Stimulated activated CD8-positive, alpha-beta memory T cell treated with anti-CD3 and anti-CD28 coated beads, Interleukin-7, amount 100 ng/mL, for 1 hour (primary cell): ENCODE measurements around the gene VTN.
"Not testable (repeated sequence)": the region's sequence is repeated elsewhere in the genome, so short reads cannot be mapped to it uniquely, and the experiment has no call there.

ENCODE experiments used
- DNase-seq, 2 donors: peaks; one replicate each; pipeline ENCODE4 v3.0.0-alpha.2; 2020; ENCODE audit warnings: low read depth in 2 of 2

Gene VTN

DNA sequence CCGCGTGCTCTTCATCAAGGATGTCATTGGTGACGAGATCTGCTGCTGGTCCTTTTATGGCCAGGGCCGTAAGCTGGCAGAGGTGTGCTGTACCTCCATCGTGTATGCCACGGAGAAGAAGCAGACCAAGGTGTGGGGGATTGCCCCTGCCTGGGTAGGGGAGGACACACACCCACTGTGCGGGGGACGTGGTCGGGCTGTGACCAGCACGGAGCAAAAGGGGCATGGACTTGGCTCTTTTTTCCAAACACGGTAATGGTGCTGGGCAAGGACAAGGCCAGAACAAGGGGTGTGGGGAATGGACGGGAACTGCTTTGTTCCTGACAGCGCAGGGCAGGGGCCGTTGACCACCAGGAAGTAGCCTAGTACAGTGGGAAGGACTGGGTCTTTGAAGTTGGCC lies 27.8 kb downstream of the VTN start:
- DNase-seq, result no peak

DNA sequence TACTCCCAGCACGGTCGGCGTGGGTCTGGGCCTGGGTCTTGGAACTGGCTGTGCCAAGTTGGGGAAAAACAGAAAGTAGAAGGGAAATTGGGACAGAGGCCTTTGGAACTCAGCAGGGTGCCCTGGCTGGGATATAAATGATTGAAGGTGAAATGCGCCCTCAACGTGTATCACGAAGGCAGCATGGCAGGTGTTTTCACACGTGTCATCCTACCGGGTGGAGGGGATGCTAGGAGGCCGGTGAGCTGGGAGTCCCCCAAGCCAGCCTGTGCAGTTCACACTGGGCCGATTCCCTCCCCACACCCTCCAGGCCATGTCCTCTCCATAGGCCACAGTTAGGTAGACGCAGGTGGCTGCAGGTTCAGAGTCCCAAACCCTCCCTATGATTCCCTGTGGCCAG lies 28.6 kb downstream of the VTN start:
- no peak for DNase-seq

DNA sequence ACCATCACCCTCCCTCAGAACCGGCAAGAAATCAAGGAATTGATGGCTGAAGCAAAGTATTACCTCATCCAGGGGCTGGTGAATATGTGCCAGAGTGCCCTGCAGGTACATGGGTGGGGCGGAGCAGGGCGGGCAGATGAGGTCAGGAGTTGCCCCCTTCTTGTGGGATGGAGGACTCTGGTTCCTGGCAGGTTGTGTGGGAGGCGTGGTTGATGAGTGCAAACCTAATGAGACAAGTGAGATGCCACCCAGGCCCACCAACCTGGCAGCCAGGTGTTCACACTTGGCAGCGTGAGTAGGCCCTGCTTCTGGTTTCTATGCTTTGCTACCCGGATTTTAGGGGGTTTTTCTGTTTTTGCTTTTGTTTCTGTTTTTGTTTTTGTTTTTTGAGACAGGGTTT lies 29.7 kb downstream of the VTN start:
- DNase-seq, result no peak

DNA sequence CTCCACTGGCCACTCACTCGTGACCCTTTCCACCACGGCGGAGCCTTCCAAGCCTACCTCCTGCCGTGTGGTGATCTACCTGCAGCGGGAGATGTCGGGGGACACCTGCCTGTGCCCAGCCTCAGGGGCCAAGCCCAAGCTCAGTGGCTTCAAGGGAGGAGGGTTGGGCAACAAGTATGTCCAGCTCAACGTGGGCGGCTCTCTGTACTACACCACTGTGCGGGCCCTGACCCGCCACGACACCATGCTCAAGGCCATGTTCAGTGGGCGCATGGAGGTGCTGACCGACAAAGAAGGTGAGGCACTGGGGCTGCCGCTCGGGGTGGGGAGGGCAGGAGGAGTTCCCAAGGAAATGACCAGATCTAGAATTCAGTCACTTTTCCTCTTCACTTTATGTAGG lies 30.7 kb downstream of the VTN start:
- no peak for DNase-seq

DNA sequence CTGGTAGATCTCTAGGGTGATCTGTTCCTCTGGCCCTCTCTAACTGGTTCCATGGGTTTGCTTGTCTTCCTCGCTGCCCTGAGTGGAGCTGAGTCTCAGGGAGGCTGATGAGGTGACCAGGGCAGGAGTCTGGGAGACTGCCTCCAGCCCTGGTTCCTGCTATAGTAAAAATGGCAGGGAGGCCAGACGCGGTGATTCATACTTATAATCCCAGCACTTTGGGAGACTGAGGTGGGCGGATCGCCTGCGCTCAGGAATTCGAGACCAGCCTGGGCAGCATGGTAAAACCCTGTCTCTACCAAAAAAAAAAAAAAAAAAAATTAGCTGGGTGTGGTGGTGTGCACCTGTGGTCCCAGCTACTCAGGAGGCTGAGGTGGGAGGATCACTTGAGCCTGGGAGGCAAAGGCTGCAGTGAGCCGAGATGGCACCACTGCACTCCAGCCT lies 31.3 kb downstream of the VTN start:
- DNase-seq, result not testable (repeated sequence)

DNA sequence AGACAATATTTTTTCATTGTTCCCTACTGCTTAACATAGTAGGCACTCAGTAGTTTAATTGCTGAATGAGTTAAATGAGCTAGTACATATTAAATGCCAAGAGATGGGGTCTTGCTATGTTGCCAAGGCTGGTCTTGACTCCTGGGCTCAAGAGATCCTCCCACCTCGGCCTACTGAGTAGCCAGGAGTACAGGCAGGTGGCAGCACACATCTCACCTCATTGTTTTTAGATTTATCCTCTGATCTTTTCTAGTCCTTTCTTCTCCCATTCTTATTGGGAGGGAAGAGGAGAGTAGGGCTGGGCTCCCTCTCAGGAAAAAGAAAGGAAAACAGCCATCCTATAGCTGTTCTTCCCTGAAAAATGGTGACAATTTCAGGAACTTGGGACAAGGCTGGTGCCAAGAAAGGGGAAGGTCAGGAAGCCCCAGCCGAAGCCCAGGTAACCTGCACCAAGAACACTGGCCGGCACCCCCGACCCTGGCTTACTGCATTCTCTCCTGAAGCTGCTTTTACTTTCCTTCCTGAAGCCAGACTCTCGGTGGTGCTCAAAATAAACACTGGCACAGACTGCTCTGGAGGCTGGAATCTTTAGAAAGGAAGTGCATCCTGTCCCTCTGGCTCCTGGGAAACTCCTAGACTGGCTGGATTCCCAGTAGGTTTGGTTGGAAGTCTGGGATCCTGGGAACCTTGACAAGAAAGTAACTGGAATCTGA lies 31.9 kb downstream of the VTN start:
- DNase-seq, result no peak

DNA sequence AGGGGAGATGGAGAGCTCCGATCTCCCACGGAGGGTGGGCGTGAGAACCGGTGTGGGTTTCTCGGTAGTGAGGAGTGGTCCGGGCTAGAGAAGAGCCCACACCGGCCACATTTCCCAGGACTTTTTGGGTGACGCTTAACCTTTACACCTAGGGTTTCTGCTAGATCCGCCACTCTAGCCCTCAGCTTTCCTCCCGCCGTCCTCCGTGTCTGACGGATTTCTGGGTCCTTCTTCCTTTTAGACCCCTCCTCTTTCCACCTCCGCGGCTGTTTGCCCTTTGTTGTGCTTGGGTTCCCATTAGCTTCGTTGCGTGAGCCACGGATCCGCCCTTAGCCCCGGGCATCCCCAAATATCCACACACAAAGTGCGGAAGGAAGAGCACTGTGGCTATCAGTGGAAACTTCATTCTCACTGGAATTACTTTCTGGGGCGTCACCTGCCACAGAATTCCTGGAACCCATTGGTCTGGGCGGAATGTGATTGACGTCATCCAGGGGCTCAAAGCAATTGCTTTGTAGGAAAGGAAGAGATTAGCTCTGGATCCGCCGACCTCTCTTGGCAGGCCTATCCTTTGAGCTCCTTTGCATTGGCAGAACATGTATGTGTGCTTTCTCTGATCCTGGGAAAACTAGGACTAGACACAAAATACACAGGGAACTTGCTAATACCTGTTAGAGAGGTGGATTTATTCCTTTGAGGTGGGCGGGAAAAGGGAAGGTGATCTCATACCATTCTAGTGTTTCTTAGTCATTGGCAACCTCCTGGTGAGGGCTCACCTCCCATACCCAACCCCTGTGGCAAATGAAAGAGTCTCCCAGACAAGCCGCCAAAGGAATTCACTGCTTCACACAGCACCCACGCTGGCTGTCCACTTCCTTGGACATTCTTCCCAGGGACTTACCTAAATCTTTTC lies 33.9 kb downstream of the VTN start:
- no peak for DNase-seq

DNA sequence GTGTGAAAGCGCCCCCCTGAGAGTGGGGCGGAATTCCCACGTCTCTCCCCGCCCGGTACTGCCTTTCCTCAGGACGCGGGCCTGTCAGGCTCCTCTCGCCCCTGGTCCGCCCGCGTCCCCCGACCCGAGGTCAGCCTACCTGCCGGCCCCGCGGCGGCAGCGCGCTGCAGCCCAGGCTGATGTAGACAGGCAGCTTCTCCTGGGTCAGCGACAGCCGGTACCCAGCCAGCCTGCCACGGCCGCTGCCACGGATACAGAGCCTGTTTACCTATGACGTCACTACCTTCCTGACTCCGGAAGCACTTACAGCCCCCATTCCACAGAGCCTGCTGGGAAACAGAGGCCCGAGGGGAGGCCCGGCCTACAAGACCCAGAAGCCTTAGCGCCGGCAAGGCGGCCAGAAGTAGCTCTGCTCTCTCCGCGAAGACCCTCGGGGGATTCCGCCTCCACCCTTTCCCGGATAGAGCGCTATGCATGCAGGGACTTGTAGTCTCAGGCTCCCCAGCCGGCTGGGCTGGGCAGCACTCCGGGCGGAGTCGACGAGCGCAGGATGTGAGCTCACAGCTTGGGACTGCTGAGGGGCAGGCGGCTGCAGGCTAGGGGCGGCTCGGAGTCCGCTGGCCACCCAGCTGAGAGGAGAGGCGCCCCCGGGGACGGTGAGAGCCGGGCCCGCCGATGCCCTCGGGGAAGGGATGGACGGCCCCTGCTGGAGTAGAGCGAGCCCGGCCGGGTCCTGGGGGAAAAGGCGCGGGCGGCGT lies 34.7 kb downstream of the VTN start, which contains the start of the genes IFT20 and TNFAIP1:
TSS of gene IFT20 (minus strand) at position 272 of the 758 bp plus-strand sequence. CDS start 3,487 bp downstream, outside the sequence.
TSS of gene TNFAIP1 (plus strand) at position 561 of the 758 bp plus-strand sequence. CDS start 3,761 bp downstream, outside the sequence.
- DNase-seq, result peak; percentile 91

DNA sequence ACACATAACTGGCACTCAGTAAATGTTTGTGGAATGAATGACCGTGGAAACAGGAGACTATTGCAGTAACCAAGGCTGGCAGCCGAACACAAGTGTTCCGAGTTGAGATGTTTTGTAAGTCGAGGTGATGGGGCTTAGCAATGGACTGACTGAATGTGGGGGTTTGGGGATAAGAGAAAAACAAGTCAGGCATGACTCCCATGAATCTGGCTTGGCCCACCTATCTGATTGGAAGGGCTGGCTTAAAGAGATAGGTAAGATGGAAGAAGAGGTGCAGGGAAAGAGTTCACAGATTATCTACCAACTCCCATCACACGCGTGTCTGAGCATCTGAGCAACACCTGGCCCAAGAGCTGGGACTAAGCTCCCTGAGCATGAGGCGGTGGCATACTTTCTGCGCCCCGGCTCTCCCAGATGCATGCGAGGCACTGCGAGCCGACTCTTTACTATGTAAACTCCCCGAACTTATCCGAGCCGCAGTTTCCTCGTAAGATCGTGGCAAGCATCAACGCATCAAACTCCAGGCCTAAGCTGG lies 35.4 kb downstream of the VTN start:
- DNase-seq, result no peak

DNA sequence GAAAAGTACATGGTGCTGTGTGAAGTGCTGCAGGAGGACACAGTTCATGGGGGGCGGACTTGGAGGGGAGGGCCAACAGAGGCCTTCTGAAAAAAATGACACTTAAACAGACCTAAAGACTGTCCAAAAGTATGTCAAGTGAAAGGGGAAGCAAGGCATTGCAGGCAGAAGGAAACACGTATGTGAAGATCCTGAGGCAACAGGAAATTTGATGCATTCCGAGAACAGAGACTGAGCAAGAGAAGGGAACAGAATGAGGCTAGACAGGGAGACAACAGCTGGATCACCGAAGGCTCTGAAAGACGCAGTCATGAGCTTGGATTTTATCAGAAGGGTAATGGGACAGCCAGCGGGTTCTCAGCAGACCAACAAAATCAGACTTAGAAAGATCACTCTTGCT lies 35.9 kb downstream of the VTN start:
- DNase-seq, result no peak

DNA sequence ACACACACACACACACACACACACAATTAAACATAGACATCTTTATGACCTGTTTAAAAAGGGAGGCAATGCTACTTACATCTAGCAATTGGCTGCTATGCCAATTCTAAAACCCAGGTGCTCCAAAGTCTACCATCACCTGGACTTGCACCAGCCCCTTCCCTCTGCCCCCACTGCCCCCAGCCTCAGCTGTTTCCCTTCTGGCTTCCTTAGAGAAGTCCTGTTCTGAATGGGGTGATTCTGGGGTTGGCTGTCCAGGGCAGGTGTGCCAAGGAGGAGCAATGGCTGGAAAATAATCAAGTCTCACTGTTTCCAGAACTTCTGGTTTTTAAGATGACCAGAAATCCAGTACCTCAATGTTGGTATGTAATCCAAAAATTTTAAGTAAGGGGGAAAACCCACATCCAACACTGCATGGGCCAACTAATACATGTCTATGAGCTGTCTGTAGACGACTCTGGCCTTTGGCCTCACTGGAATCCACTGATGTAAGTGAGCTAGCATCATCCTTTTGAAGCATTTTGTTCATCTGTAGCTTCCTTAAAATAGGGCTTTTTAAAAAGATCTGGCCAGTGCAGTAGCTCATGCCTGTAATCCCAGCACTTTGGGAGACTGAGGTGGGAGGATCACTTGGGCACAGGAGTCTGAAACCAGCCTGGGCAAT lies 36.9 kb downstream of the VTN start:
- no peak for DNase-seq

DNA sequence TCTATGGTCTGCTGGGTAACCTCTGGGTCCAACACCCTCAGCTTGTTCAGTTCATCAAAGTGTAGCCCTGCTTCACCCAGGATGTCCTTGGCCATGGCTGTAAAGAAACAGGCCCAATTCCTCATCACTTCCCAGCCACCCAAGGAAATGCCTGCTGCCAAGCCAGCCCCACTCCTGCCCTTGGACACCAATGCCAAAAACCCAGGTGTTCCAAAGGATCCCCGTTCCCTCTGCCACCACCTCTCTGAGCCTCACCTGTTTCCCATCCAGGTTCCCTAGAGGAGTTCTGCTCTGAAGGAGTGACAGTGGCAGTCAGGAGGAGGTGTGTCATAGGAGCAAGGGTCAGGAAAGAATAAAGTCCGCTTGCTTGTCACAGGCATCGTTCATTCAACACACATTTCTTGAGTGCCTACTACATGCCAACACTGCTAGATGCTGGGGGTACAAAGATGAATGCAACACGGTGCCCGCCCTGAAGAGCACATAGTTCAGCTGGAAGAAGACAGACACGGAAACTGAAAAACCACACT lies 38.2 kb downstream of the VTN start:
- DNase-seq, result no peak

DNA sequence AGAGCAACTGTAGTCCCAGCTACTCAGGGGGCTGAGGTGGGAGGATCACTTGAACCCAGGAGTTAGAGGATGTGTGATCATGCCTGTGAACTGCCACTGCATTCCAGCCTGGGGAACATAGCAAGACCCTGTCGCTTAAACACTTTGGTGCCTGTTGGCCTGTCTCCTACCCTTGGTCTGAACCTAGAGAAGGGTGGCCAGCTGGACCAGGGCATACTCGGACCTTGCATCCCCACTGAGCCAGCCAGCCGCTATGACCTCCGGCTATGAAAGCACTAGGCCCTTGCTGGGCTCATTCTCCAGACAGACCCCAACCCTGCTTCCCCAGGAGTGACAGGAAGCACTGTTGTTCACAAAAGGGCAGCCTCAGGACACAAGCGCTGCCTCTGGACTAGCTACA lies 39.4 kb downstream of the VTN start:
- no peak for DNase-seq

DNA sequence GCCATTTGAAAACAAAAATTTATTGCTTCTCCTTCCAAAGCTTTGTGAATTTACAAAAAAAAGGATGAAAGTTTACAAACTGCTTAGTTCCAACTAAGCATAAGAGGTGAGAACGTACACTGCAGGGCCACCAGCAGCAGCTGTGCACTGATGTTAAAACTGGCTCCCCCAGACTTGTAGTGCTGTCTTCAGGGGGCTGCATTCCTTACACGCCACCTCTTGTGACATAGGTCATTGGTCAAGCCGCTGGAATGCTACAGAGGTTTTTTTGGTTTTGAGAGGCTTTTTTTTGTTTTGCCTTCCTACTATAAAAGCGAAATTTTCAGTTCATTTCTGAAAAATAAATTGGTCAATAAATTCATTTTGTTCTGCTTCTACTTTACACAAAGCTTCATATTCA lies 41.8 kb downstream of the VTN start:
- DNase-seq, result no peak

DNA sequence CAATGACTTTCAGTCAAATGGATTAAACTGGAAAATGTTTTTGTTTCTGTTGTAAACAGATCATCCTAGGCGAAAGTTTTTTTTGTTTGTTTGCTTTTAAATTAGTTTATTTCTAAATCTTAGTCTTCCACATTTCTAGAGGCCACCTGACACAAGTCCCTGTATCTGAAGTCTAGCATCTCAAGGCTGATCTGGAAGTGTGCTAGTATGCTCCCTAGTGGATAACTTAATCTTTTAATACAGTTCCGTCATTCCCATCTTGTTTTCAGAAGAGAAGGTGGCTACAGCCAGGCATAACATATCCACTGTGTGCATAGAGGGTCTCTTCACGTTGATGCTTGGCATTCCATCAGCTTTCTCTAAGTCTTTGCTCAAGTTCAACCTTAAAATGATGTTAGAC lies 42.4 kb downstream of the VTN start:
- no peak for DNase-seq

DNA sequence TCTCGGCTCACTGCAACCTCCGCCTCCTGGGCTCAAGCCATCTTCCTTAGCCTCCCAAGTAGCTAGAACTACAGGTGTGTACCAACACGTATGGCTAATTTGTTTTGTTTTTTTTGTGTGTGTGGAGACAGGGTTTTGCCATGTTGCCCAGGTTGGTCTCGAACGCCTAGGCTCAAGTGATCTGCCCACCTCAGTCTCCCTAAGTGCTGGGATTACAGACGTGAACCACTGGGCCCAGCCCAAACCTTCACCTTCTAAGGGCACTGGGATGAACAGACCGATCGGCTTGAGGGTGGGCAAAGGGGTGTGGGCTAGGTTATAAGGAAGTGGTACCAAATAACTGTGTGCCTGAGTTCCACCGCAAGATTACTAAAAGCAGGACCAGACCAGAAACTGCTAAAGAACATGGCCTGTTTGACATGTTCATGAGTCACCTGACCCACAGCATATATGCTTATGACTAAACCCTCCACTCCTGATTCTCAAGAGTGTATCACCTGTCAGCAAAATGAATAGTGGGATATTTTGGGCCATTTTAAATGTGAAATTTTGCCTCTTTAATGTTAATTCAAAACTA lies 43.0 kb downstream of the VTN start:
- DNase-seq, result no peak

DNA sequence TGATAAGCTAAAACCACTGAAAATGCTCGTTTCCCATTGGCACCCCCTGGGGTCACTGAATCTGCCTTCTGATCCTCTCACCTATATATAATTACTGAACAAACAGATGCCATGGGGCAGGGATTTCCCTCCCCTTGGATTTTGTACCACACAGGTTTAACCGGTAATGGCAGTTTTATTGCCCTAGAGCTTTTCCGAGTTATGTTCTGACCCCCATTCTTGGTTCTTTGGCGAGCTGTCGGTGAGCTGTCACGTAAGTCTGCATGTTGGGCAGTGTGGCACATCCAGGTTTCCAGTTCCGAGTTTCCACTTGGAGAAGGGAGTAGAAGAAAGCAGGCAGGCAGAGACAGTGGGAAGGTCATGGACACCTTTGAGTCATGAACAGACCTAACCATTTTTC lies 44.0 kb downstream of the VTN start:
- DNase-seq, result no peak

DNA sequence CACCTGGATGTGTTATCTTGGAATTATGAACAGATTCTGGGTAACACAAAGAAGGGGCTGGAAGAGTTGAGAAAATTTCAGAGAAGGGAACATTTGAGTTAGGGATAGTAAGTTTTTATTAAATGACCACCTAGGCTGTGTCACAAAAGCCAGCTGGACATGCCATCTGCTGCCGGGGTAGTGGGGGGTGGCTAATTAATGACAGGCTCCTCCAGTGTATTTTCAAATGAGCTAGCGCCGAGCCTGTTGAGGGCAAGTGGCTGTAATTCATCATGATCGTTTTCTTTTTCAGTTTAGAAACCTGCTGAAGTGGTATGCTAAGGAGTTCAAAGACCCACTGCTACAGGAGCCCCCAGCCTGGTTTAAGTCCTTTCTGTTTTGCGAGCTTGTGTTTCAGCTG lies 44.9 kb downstream of the VTN start:
- no peak for DNase-seq

DNA sequence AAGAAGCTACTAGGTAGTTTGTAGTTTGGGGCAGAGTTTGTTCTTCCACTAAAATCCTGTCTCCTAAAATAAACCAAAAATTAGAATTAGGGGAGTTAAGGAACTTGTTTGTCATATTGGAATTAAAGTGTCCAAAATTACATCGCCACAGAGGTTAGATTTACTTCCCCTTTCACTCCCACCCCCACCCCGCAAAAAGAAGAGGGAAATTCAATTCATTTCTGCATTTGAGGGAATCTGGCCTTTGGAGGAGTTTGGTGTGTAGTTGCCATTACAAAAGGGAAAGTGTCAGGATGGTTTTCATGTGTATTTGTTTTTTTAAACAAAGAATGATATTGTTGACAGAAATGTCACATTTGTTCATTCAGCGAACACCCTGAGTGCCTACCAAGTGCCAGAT lies 45.3 kb downstream of the VTN start:
- DNase-seq, result no peak

DNA sequence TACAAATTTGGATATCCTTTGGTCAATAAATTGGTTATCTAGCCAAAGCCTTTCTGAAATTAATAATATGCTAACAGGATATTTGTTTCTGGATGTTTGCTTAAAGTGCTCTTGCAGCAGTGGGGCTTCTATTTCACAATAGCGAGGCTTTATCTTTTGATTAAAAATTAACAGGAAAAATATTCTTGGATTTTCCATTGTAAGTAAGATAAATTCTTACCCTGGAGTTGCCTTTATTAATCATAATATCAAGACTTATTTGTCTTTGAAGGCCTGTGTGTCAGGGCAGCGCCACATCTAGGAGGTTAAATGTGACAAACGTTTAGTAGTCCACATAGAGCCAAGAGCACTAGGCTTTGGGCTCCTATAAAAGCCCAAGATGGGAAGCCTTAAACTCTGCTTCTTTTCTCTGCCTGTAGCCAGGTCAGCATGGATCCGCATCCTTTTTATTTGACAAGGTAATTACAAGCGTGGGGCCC lies 45.8 kb downstream of the VTN start:
- DNase-seq, result no peak
